HEK293T (cell line): Measurements from ENCODE around the gene FOXB1.

Source experiments
- CTCF ChIA-PET: fragments of 350-600 bp; formaldehyde crosslinking; extraction: SDS; loops from one replicate; lab custom pipeline; 2021; ENCODE audit warnings: antibody characterized with exemption, inconsistent platforms; lab: Yijun Ruan, JAX
- POLR2A ChIA-PET: fragments of 350-600 bp; formaldehyde crosslinking; extraction: SDS; loops from one replicate; lab custom pipeline; 2020; ENCODE audit warnings: antibody characterized with exemption, inconsistent platforms; lab: Yijun Ruan, JAX
- DNase-seq: peaks from one replicate; pipeline ENCODE4 v3.0.0; 2012; ENCODE audit warnings: mixed read lengths; ENCODE audit errors: extremely low spot score
- ARNT ChIP-seq: fragments of 450-650 bp; IDR thresholded peaks from 2 replicates; pipeline ENCODE4 v1.6.1; 2017; ENCODE audit warnings: mild to moderate bottlenecking
- BHLHE40 ChIP-seq: fragments of 450-650 bp; IDR thresholded peaks from 2 replicates; pipeline ENCODE4 v1.6.1; 2016; ENCODE audit warnings: mild to moderate bottlenecking, moderate library complexity, borderline replicate concordance
- CTBP1 ChIP-seq: fragments of 450-650 bp; IDR thresholded peaks from 2 replicates; pipeline ENCODE4 v1.6.1; 2016; ENCODE audit warnings: borderline replicate concordance
- ELF4 ChIP-seq: fragments of 450-650 bp; IDR thresholded peaks from 2 replicates; pipeline ENCODE4 v1.6.1; 2017; ENCODE audit warnings: antibody characterized with exemption
- FOXA1 ChIP-seq: fragments of 450-650 bp; IDR thresholded peaks from 2 replicates; pipeline ENCODE4 v1.6.1; 2016; ENCODE audit warnings: mild to moderate bottlenecking
- FOXK2 ChIP-seq: fragments of 450-650 bp; IDR thresholded peaks from 2 replicates; pipeline ENCODE4 v1.6.1; 2016; ENCODE audit warnings: mild to moderate bottlenecking
- FOXM1 ChIP-seq: fragments of 450-650 bp; IDR thresholded peaks from 2 replicates; pipeline ENCODE4 v1.6.1; 2017; ENCODE audit warnings: mild to moderate bottlenecking, borderline replicate concordance
- HDGF ChIP-seq: fragments of 450-650 bp; IDR thresholded peaks from 2 replicates; pipeline ENCODE4 v1.6.1; 2017; ENCODE audit warnings: antibody characterized with exemption, borderline replicate concordance
- L3MBTL2 ChIP-seq: fragments of 450-650 bp; conservative IDR thresholded peaks from 2 replicates; pipeline ENCODE4 v1.6.1; 2016; ENCODE audit warnings: mild to moderate bottlenecking
- LEF1 ChIP-seq: fragments of 450-650 bp; IDR thresholded peaks from 2 replicates; pipeline ENCODE4 v1.6.1; 2017; ENCODE audit warnings: mild to moderate bottlenecking, borderline replicate concordance
- NFRKB ChIP-seq: fragments of 450-650 bp; IDR thresholded peaks from 2 replicates; pipeline ENCODE4 v1.6.1; 2016; ENCODE audit warnings: mild to moderate bottlenecking, moderate library complexity
- SP1 ChIP-seq: fragments of 450-650 bp; IDR thresholded peaks from 2 replicates; pipeline ENCODE4 v1.6.1; 2017
- SUZ12 ChIP-seq: fragments of 450-650 bp; IDR thresholded peaks from 2 replicates; pipeline ENCODE4 v1.6.1; 2016; ENCODE audit warnings: mild to moderate bottlenecking
- TARDBP ChIP-seq: fragments of 450-650 bp; IDR thresholded peaks from 2 replicates; pipeline ENCODE4 v1.6.1; 2016
- ZNF384 ChIP-seq: fragments of 450-650 bp; IDR thresholded peaks from 2 replicates; pipeline ENCODE4 v1.6.1; 2016
- TF ChIP-seq, protein P1 (sequence below): fragments of 450-650 bp; IDR thresholded peaks from 2 replicates; pipeline ENCODE4 v1.6.1; 2016

The FOXB1 gene

DNA sequence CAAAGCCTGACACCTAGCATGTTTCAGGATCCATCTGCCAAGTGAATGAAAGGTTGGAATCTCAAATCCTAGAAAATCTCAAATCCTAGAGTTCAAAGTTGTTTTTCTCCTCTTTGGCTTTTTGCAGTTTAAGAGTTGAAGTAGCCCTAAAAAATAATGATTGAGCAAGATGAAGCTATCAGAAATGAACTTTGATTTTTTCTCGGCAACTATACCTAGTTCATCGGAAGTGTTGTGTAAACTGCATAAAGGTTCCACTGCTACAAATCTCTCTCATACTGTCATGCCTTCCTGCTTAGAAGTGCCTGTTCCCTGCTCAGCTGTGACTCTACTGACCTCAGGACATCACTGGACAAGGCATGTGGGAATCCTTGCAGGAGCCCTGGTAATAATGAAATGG, 35.8 kb upstream of the FOXB1 start:
- DNase-seq, result no peak
- ChIA-PET POLR2A (no interaction called here), CTCF (interaction anchor here (0.5 kb wide), 1 partner anchor 298 kb away, joined by 3 read pairs; no protein-coding TSS in a partner anchor)
- TF ChIP-seq SP1, result no peak
- no peak for TF ChIP-seq LEF1
- TF ChIP-seq BHLHE40, result no peak
- no peak for TF ChIP-seq ELF4
- TF ChIP-seq NFRKB, result no peak
- no peak for TF ChIP-seq FOXA1
- no peak for TF ChIP-seq FOXM1
- TF ChIP-seq L3MBTL2, result no peak
- TF ChIP-seq TARDBP, result no peak
- no peak for TF ChIP-seq CTBP1
- TF ChIP-seq ARNT, result no peak
- TF ChIP-seq, protein P1, sequence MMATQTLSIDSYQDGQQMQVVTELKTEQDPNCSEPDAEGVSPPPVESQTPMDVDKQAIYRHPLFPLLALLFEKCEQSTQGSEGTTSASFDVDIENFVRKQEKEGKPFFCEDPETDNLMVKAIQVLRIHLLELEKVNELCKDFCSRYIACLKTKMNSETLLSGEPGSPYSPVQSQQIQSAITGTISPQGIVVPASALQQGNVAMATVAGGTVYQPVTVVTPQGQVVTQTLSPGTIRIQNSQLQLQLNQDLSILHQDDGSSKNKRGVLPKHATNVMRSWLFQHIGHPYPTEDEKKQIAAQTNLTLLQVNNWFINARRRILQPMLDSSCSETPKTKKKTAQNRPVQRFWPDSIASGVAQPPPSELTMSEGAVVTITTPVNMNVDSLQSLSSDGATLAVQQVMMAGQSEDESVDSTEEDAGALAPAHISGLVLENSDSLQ, result no peak
- no peak for TF ChIP-seq HDGF
- no peak for TF ChIP-seq FOXK2
- TF ChIP-seq SUZ12, result no peak
- TF ChIP-seq ZNF384, result no peak

DNA sequence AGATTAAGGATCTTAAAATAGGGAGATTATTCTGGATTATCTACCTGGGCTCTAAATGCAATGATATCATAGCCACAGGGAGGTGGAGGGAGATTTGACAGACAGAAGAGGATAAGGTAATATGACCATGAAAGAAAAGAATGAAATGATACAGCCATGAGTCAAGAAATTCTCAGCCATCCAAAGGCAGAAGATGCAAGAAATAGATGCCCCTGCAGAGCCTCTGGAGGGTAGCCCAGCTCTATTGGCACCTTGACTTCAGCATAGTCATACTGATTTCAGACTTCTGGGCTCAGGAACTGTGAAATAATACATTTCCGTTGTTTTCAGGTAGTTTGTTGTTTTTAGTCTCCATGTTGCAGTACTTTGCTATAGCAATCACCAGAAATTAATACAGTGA, 31.9 kb upstream of the FOXB1 start:
- CTCF ChIA-PET, result no interaction called here
- no peak for TF ChIP-seq BHLHE40
- TF ChIP-seq, protein P1, result no peak
- TF ChIP-seq FOXM1, result no peak
- no peak for TF ChIP-seq SUZ12
- DNase-seq, result no peak
- POLR2A ChIA-PET, result no interaction called here

DNA sequence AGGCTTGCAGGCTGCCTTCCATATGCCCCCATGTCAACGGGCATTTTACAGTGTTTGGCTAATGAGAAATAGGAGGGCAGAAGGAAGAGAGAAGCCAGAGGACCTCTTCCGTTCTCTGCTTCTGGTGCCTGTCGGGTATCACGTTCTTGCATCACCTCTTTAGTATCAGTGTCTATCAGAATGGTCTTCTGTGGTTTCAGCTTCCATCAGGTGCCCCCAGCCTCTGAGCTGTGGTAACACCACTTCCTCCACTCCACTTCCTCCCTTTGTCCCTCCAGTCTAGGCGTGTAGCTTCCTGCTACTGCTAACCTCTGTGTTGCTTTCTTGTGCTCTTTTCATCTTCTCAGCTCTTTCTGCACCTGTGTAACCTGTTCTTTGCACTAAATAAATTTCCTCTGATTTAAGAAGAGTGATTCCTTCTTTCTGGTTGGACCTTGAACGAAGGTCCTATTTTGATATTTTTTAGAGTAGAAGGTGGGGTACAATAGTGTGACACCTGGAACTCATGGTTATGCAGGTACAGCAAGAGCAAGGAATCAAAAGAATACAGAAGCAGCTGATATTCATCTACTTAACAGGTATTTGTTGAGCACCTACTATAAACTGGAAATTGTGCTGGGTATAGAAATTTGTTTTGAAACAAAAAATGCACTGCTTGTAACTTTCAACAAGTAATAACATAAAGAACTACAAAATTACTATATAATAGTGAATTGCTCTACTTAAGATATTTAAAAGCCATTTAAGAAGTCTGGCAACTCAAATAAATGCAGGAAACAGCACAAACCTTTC, 27.4 kb upstream of the FOXB1 start:
- DNase-seq, result no peak
- CTCF ChIA-PET, result no interaction called here
- TF ChIP-seq FOXK2, result no peak
- TF ChIP-seq FOXM1, result no peak
- TF ChIP-seq TARDBP, result no peak
- TF ChIP-seq CTBP1, result no peak
- TF ChIP-seq ZNF384, result no peak
- no peak for TF ChIP-seq L3MBTL2
- no peak for TF ChIP-seq HDGF
- TF ChIP-seq FOXA1, result no peak
- no peak for TF ChIP-seq LEF1
- no peak for TF ChIP-seq SUZ12
- no peak for TF ChIP-seq ELF4
- TF ChIP-seq, protein P1, result no peak
- no peak for TF ChIP-seq SP1
- TF ChIP-seq NFRKB, result no peak
- POLR2A ChIA-PET, result no interaction called here

DNA sequence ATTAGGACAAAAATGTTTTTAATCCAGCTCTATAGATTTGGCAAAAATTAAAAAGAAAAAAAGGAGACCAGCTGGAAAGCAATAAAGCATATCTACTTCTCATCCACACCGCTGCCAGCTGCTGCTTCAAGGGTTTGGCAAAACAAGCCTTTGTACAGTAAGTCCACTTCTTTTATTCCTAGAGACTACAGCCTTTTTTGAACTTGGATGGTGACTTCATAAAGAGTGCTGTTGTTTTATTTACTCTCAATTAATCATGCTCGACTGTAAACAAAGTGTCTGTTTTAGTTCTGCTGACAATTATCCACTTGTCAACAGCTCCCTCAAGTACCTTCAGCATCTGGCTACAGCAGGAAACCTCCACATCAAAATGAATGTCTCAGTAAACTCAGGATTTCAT, 12.3 kb upstream of the FOXB1 start:
- ChIA-PET POLR2A (interaction anchor here (2.8 kb wide), 1 partner anchor 12 kb away, joined by 8 read pairs; the partner anchor contains the start of gene FOXB1), CTCF (no interaction called here)
- TF ChIP-seq ZNF384 (no peak), CTBP1 (no peak), FOXM1 (no peak), FOXK2 (no peak), FOXA1 (no peak), ELF4 (no peak), LEF1 (no peak), HDGF (no peak), ARNT (no peak)
- DNase-seq, result no peak

DNA sequence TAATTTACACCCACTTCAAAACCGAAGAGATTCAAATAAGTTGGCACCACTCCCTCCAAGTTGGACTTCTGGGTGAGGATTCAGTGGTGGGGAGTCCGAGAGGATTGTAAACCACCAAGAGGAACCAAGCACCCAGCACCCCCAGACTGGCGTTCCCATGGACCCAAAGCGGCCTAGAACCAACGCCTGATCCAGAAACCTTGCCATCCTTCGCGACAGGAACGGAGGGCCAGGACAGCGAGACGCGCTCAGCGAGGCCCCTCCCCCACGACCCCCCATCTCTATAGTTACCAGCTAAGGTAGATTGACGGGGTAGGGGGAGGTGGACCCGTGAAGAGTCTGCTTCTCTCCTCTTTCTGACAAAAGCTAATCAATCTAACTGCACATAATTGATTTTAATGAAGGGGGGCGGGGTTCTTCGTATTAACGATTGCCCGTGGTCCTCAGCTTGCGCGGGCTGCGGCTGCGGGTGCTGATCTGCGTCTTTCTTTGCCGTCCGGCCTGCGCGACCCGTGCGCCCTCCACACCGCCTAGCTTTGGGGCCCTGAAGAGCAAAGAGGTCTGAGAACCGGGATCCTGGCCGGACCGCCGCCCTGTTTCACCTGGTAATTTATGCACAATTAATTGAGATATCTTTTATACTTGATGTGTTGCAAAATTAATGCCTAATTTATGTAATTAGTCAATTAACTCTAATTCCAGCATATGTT, 10.9 kb upstream of the FOXB1 start:
- no peak for DNase-seq
- ChIA-PET CTCF (interaction anchor here (0.7 to 1.8 kb wide), 2 partner anchors 11 to 104 kb away, joined by 3 to 4 read pairs; partner anchors contain the start of gene FOXB1), POLR2A (interaction anchor here (2.8 kb wide), 1 partner anchor 11 kb away, joined by 8 read pairs; the partner anchor contains the start of gene FOXB1)
- no peak for TF ChIP-seq SP1
- no peak for TF ChIP-seq ARNT
- TF ChIP-seq L3MBTL2, result no peak
- TF ChIP-seq FOXA1, result no peak
- TF ChIP-seq, protein P1, result no peak
- TF ChIP-seq NFRKB, result no peak
- no peak for TF ChIP-seq FOXM1
- no peak for TF ChIP-seq BHLHE40
- TF ChIP-seq CTBP1, result no peak
- no peak for TF ChIP-seq FOXK2
- no peak for TF ChIP-seq ZNF384
- TF ChIP-seq TARDBP, result no peak
- TF ChIP-seq LEF1, result no peak
- no peak for TF ChIP-seq ELF4
- no peak for TF ChIP-seq SUZ12
- TF ChIP-seq HDGF, result no peak
